GM04504 (cell line): ENCODE measurements around the gene USP31.
"Not testable (repeated sequence)": the region's sequence is repeated elsewhere in the genome, so short reads cannot be mapped to it uniquely, and the experiment has no call there.

ENCODE experiments used
- DNase-seq: peaks from one replicate; pipeline ENCODE4 v3.0.0-alpha.2; 2012; ENCODE audit warnings: low read depth

Gene USP31

DNA sequence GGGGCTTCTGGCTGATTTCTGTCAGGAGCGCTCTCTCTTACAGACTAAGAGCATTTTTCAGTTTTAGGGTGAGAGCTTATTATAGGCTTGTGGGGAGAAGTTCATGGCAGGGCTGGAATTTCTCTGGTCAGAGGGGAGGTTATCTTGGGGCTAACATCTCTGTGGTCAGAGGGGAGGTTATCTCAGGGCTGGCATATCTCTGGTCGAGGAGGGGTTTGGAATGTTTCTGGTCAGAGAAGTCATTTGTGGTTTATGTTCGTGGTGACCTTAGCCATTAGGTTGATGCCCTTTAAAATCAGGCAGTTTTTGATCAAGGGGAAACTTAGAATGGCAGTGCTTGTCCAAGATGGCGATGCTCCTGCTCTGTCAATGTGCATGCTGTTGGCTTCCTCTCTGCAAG, 10.8 kb upstream of the USP31 start:
- no peak for DNase-seq

DNA sequence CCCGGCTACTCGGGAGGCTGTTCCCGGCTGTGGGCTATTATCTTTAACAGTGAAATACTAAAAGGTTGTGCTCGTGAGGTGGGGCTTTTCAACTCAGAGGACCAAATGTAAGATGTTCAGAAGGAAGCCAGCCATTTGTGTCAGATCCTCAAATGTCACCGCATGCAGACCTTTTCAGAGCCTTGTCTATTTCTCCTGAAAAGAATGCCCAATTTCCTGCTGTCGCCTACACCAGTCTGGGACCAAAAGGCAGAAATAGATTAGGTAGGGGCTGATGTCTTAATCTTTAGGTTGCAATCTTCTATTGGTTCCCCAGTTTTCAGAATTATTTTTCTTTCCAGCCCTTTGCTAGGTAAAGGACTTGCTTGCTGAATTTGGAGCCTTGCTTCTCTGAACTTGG, 8.9 kb upstream of the USP31 start:
- no peak for DNase-seq

DNA sequence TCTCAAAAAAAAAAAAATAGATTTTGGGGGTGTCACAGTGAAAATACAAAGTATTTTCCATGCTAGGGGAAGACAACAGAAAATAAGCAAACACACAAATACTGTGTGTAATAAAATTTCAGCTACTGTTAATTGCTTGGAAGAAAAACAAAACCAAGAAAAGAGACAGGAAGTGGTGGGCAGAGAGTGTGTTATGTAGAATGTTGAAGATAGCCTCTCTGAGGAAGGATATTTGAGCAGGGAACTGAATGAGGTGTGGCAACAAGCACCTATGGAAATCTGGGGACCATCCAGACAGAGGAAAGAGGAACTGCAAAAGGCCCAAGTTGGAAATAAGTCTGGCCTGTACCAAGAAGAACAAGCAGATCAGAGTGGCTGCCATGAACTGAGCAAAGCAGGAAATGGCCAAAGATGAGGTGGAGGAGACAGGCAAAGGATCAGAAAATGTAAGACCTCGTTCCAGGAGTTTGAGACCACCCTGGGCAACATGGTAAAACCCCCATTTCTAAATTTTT, 7.8 kb upstream of the USP31 start:
- no peak for DNase-seq

DNA sequence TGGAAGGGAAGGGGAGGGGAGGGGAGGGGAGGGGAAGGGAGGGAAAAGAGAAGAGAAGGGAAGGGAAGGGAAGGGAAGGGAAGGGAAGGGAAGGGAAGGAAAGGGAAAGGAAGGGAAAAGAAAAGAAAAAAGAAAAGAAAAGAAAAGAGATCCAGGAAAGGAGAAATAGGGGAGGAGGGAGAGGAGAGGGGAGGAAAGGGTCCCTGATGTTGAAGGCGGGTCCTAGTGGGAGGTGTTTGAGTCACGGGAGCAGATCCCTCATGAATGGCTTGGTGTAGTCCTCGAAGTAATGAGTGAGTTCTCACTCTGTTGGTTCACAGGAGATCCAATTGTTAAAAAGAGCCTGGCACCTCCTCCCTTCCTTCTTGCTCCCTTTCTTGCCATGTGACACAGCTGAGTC, 6.9 kb upstream of the USP31 start:
- no peak for DNase-seq

DNA sequence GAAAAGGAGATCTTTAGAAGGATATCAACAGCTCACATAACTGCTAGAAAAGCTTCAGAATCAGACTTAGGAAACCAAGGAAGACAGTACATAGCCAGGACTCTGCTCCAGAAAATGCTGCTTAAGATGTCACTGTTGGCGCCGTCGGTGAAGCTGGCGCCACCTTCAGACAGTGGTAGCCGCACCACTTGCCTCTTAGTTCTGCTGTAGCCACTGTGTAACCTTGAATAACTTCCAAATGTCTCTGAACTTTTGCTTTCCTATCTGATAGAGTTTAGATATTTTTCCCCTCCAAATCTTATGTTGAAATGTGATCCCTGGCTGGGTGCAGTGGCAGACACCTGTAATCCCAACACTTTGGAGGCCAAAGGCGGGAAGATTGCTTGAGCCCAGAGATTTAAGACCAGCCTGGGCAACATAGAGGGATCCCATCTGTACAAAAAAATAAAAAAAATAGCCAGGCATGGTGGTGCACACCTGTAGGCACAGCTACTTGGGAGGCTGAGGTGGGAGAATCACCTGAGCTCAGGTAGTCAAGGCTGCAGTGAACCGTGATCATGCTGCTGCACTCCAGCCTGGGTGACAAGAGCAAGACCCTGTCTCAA, 6.3 kb upstream of the USP31 start:
- no peak for DNase-seq

DNA sequence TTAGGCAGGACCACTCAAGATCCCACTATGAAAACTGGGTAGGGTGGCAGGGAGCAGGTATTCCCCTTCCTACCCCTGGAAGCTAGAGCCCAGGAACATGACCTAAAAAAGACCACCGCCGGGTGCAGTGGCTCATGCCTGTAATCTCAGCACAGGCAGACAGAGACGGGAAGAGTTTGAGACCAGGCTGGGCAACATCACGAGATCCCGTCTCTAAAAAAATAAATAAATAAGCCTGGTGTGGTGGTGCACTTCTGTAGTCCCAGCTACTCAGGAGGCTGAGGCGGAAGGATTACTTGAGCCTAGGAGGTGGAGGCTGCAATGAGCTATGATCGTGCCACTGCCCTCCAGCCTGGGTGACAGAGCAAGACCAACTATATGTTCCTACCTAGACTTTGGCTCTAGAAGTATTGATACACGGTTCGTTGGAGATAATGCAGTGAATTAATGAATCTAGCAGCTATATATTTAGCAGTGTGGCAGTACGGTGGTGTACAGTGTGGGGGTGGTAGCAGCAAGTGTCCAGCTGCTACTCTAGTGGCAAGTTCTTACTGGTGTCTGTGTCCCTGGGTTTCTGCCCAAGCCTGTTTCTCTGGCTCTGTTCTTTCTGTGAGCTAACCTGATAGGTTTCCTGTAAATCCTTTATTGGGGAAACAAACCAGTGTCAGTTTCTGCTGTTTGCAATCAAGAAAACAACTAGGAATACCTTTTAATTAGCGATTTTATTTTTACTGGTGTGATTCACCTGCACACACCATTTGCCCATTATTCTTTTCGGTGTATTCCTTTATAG, 3.3 kb upstream of the USP31 start:
- DNase-seq, result no peak

DNA sequence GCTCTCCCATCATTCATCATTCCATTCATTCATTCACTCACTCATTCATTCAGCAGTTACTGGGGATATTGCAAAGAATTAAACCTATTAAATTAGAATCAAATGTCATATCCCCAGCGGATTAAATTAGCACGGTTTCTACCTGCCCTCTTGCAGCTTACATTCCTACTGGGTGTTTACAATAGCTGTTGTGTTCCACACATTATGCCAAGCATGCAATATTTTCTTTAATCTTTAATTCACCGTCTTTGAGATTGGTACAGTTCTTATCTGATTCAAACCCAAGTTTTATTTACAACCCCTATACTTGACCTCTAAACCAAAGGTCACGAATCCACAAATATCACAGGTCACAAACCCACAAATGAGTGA, 727 bp upstream of the USP31 start:
- DNase-seq, result no peak

DNA sequence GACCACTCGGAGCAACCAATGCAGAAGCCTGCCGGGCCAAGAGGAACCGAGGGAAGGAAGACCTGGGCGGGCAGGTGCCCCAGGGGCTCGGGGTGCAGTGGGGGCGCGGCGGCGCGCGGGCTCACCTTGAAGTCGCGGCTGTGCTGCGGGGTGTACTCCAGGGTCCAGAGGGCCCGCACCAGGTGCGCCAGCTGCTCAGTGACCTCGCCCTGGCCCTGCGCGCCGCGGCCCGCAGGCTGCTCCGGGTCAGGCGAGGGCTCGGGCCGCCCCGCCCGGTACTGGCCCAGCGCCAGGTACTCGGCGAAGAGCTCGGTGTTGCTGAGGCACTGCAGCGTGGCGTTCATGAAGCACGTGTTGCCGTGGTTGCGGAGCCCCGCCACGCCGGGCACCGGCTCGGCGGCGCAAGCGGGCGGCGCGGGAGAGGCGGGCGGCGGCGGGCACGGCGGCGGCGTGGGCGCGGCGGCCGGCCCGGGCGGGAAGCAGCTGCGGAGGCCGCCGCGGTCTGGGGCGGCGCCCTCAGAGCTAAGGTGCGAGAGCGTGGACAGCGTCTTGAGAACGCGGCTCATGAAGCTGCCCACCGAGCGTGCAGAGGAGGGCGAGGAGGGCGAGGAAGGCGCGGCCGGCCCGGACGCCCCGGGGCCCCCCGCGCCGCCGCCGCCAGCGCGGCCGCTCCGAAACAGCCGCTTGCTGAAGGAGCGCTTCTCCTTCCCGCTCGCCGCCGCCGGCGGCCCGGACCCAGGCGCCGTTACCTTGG, 562 bp downstream of the USP31 start:
- no peak for DNase-seq

DNA sequence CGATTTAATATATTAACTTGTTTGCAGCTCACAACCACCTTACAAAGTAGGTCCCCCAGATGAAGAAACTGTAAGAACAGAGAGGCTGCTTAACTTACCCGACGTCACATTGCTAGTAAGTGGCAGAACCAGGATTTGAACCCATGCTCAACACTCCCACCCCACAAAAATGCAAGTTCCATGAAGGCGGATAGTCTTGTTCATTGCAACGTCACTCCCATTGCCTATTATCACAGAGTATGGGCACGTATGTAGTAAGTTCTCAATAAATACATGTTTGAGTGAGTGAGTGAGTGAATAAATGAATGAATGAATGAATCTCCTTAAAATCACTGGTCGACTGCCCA, 1.1 kb downstream of the USP31 start:
- no peak for DNase-seq

DNA sequence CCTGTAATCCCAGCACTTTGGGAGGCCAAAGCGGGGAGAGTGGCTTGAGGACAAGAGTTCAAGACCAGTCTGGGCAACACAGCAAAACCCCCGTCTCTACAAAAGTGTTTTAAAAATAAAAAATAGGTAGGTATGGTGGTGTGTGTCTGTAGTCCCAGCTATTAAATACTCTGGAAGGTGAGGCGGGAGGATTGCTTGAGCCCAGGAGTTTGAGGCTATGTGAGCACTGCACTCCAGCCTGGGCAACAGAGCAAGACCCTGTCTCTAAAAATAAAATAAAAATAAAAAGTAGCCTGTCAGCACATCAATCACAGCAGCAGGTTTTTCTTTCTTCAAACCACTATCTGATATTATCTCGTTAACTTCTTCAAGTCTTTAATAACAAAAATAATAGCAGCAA, 1.6 kb downstream of the USP31 start:
- DNase-seq, result no peak

DNA sequence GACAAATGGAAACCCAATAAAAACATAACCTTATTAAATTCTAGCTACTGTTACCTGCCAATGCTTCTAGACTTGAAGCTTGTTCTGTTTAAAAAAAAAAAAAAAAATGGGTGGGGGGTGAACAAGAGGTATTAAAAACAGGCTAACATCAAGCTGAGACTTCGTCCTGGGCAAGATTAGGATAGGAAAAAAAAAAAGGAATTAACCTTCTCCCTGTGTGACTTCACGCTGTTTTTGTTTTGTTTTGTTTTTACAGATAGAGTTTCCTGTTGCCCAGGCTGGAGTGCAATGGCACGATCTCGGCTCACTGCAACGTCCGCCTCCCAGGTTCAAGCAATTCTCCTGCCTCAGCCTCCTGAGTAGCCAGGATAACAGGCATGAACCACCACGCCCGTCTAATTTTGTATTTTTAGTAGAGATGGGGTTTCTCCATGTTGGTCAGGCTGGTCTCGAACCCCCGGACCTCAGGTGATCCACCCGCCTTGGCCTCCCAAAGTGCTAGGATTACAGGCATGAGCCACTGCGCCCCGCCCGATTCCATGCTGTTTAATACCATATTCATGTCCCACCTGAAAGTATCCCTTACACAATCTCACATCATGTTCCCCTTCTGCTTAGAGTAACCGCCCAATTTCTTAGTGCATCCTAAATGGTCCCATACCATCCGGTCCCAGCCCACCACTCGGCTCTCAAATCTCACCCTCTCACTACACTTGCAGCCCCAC, 2.2 kb downstream of the USP31 start:
- no peak for DNase-seq

DNA sequence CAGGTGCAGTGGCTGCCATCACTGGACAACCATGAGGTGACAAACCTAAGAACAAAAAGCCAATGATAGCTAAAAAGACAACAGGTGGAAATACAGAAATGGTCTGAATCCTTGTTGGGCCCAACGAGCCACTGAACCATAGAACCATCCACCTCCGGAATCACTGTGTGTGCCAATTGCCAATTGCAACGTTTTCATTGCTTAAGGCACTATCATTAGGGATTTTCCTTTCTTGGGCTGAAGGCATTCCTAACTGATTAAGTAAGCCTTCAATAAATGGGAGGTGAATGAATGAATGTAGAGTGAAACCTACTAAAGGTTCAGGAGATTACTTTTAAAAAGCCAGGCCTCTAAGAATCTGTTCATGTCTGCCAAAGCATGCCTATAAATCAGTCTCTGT, 3.6 kb downstream of the USP31 start:
- no peak for DNase-seq

DNA sequence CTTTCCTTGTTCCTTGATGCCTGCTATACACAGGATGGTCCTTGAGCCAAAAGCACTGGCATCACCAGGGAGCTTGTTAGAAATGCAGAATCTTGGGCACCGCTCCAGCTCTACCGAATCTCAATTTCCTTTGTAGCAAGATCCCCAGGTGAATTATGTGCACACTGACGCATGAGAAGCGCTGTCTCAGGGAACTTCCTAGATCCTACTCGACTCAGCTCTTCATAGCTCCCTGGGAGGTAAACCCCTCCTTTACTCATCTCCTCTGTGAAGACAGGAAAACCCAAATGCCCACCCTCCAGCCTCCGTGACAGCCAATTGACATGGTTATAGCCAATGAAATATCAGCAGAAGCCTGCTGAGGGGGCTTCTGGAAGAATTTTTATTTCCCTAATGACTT, 4.1 kb downstream of the USP31 start:
- no peak for DNase-seq

DNA sequence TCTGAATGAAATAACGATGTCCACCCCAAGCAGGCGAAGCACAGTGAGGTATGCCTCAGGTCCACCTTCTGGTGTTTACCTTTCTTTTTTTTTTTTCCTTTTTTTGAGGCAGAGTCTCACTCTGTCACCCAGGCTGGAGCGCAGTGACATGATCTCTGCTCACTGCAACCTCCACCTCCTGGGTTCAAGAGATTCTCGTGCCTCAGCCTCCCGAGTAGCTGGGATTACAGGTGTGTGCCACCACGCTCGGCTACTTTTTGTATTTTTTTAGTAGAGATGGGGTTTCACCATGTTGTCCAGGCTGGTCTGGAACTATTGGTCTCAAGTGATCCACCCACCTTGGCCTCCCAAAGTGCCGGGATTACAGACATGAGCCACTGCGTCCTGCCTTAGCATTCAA, 4.9 kb downstream of the USP31 start:
- not testable (repeated sequence) for DNase-seq

DNA sequence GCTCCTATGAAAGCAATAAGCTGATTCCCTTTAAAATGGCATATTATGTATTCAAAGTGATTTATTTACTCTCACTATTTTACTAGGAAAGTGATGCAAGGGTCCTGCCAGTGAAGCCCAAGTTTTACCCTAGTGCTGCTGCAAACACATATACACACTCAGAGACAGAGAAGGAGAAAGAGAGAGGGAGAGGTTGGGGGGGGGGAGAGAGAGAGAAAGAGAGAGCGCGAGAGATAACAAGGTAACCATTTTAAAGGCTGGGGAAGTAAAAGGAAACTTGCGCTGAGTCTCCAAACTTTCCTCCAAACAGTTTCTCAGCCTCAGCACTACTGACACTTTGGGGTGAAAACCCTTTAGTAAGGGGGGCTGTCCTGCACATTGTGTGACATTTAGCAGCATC, 5.9 kb downstream of the USP31 start:
- no peak for DNase-seq

DNA sequence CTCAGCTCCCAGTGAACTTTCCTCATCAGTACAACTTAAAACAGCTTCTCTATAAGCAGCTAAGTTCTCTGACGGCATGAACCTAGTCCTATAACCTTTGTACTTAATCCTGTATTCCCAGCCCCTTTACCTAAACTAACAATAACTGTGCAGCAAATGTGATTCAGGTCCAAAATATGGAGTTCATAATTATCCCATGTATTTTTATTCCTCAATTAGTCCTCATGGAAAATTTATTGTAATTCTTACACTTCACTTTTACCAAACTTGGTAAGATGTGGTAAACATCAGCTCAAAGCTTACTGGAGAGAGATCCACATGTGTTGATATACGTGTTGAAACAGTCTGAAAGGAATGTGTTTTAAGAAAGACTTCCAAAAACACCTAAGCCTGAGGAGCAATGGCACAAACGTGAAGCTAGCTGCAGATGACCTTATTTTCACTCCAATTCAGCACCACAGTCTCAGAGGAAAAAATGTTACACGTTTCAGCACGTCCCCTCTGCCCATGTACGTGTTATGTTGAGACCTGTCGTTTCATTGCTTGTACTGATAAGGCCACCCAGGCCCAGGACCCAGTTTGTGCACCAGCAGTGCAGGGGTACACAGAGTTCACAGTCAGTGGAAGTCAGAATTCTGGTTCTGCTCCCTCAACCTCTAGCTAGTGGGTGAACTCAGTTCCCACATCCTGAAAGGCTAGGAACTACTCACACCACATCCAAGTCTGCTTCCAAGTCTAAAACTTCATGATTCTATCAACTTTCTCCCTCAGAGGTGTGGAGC, 7.1 kb downstream of the USP31 start:
- DNase-seq, result no peak

DNA sequence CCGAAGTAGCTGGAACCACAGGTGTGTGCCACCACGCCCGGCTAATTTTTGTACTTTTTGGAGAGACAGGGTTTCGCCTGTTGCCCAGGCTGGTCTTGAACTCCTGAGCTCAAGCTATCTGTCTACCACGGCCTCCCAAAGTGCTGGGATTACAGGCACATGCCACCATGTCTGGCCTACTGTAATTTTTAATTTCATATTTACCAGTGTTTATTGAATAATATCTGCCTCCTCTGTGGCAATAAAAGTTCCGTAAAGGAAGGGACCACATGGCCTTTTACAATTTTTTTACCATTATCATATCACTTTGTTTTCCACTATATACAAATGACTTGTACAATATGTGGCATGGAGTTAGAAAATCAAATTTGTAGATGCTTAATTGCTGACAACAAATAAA, 7.8 kb downstream of the USP31 start:
- no peak for DNase-seq

DNA sequence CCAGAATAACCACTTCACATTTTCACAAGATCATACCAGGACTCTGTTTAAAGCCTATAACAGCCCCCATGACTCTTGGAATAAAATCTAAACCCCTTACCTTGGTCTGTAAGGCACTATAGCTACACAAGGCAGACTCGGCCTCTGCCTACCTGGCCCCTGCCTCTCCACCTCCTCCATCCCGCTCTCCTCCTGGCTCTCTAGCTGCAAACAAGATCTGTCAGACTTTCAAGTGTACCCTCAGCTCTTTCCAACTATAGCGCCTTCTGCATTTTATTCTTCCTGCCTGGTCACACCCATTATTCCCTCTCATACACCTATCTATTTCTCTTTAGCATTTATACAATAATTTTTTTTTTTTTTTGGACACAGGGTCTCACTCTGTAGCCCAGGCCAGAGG, 8.2 kb downstream of the USP31 start:
- no peak for DNase-seq

DNA sequence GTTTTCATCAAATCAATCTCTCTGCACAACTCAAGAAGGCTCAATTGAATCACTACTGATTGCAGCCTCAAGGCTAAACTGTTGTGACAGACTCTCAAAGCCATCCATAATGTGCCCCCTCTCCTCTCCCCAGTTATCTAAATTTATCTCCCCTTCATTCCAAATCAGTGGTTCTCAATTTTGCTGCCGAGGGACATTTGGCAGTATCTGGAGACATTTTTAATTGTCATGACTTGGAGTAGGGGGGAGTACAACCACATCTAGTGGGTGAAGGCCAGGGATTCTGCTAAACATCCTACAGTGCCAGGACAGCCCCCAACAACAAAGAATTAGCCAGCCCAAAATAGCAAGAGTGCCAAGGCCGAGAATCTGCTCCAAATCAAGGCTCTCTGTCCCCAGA, 9.1 kb downstream of the USP31 start:
- no peak for DNase-seq

DNA sequence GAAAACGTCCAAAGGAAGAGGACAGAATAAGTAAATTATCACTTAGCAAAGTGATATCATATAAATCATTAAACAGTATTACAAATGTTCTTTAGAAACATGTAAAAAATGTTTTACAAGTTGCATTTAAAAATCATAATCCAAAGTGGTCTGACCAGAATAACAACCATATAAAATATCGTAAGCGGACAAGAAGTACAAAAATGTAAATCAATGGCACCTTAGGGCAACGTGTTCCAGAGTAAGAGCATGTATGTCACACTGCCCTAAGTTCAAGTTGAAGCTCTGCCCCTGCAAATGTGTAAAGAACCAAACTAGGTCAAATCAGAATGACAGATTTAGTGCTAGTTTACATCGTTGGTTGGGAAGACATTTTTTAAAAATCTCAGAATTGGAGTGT, 11.4 kb downstream of the USP31 start:
- DNase-seq, result no peak

DNA sequence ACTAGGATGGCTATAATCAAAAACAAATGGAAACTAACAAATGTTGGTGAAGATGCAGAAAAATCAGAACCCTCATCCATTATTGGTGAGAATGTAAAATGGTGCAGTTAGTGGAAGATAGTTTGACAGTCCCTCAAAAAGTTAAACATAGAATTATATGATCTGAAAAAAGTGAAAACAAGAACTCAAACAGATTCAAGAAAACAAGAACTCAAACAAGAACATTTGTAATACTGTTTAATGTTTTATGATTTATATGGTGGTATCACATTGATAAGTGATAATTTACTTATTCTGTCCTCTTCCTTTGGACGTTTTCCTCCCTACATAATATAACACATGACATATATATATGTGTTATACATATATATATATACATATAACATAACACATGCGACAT, 12.0 kb downstream of the USP31 start:
- DNase-seq, result no peak

DNA sequence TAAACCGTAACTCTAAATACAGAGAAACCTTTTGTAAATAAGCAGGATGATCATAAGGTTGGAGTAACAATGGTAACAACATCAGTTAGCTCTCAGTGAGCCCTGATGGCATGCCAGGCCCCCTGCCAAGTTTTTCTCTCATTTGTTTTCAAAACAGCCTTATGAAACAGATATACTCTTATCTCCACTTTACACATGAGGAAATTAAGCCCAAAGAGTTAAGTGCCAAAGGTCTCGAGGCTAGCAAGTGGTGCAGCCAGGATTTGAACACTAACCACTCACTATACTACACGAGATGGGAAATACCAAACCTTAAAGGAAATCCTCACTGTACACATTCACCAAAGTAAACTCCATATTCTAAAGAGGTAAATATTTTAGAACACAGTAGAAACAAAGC, 15.0 kb downstream of the USP31 start:
- no peak for DNase-seq
